SK-N-SH (cell line): ENCODE results near the gene NTNG1. TPM values are rescaled to one million over a fixed set of nuclear protein-coding genes. Genes with fewer than 3 reads are reported as not detected.

Source experiments
- CTCF ChIA-PET: fragments of 300-600, 350-600 bp; formaldehyde crosslinking; extraction: SDS; loops from one replicate; lab custom pipeline; 2021; lab: Yijun Ruan, JAX
- POLR2A ChIA-PET: fragments of 350-600 bp; sonication (Branson Sonifier 250); formaldehyde crosslinking; extraction: SDS; loops from one replicate; lab custom pipeline; 2020; ENCODE audit warnings: antibody characterized with exemption, inconsistent platforms; lab: Yijun Ruan, JAX
- DNase-seq: peaks from one replicate; pipeline ENCODE4 v3.0.0; 2012
- H2AFZ ChIP-seq: fragments of 200-600 bp; sonication (generic); 2 replicates; pipeline ENCODE4 v1.8.1; 2016; ENCODE audit warnings: antibody characterized with exemption, mild to moderate bottlenecking, low read depth
- H3F3A ChIP-seq: fragments of 200-600 bp; sonication (generic); replicated peaks from 2 replicates; pipeline ENCODE3; 2016; ENCODE audit warnings: antibody characterized with exemption, mild to moderate bottlenecking; ENCODE audit not compliant: insufficient read depth
- H3K27ac ChIP-seq, 2 experiments: fragments of 200-500 bp in 1 of 2; fragments of 200-600 bp in 1 of 2; sonication (Bioruptor generic) in 1 of 2; sonication (generic), shearing (Covaris generic) in 1 of 2; 2 replicates each; pipeline versions ENCODE4 v1.5.1 to v1.6.1; 2014 to 2016; ENCODE audit warnings: low read depth in 2 of 2, inconsistent platforms in 1 of 2, low read length in 1 of 2, mild to moderate bottlenecking in 1 of 2, mixed read lengths in 1 of 2
- H3K27me3 ChIP-seq: fragments of 200-600 bp; sonication (generic), shearing (Covaris generic); 2 replicates; pipeline ENCODE4 v1.6.1; 2016; ENCODE audit warnings: mixed run types; ENCODE audit not compliant: insufficient read depth
- H3K36me3 ChIP-seq, 2 experiments: fragments of 200-500 bp in 1 of 2; fragments of 200-600 bp in 1 of 2; sonication (Bioruptor generic) in 1 of 2; sonication (generic) in 1 of 2; replicated peaks in 1 of 2; 2 replicates each; pipeline versions ENCODE3 to v1.5.1; 2014 to 2016; ENCODE audit warnings: low read length in 1 of 2, mild to moderate bottlenecking in 1 of 2; ENCODE audit not compliant: insufficient read depth in 2 of 2, control insufficient read depth in 1 of 2
- H3K4me1 ChIP-seq, 2 experiments: fragments of 200-500 bp in 1 of 2; fragments of 200-600 bp in 1 of 2; sonication (Bioruptor generic) in 1 of 2; sonication (generic), shearing (Covaris generic) in 1 of 2; 2 replicates each; pipeline versions ENCODE4 v1.5.1 to v1.6.1; 2014 to 2016; ENCODE audit warnings: low read depth in 1 of 2, low read length in 1 of 2, mixed run types in 1 of 2; ENCODE audit not compliant: insufficient read depth in 2 of 2, control insufficient read depth in 1 of 2
- H3K4me2 ChIP-seq: fragments of 200-600 bp; sonication (generic), shearing (Covaris generic); 2 replicates; pipeline ENCODE4 v1.6.1; 2017; ENCODE audit warnings: mixed run types
- H3K4me3 ChIP-seq, 2 experiments: fragments of 200-500 bp in 1 of 2; fragments of 200-600 bp in 1 of 2; sonication (Bioruptor generic) in 1 of 2; sonication (generic), shearing (Covaris generic) in 1 of 2; 2 replicates each; pipeline versions ENCODE4 v1.5.1 to v1.8.1; 2014 to 2016; ENCODE audit warnings: low read depth in 2 of 2, inconsistent platforms in 1 of 2, low read length in 1 of 2, mild to moderate bottlenecking in 1 of 2, mixed read lengths in 1 of 2, moderate library complexity in 1 of 2
- H3K79me2 ChIP-seq: fragments of 200-600 bp; sonication (generic); 2 replicates; pipeline ENCODE4 v1.8.1; 2017; ENCODE audit warnings: mild to moderate bottlenecking; ENCODE audit not compliant: insufficient read depth
- H3K9ac ChIP-seq: fragments of 200-600 bp; sonication (generic); 2 replicates; pipeline ENCODE4 v1.6.1; 2017; ENCODE audit warnings: mixed run types
- H3K9me2 ChIP-seq: fragments of 200-600 bp; sonication (generic); 2 replicates; pipeline ENCODE4 v1.6.1; 2017; ENCODE audit warnings: mixed run types
- H3K9me3 ChIP-seq: fragments of 200-600 bp; sonication (generic); 2 replicates; pipeline ENCODE4 v1.6.1; 2017; ENCODE audit warnings: mixed run types, mild to moderate bottlenecking, moderate library complexity
- H4K20me1 ChIP-seq: fragments of 200-600 bp; sonication (generic); 2 replicates; pipeline ENCODE4 v1.6.1; 2017; ENCODE audit warnings: mild to moderate bottlenecking, mixed run types; ENCODE audit not compliant: insufficient read depth
- ELF1 ChIP-seq: IDR thresholded peaks from 2 replicates; pipeline ENCODE4 v1.4.0; 2012
- EP300 ChIP-seq, 2 experiments: IDR thresholded peaks; 2 replicates each; pipeline versions ENCODE4 v1.4.0 to v1.6.1; 2012; ENCODE audit warnings: borderline replicate concordance in 1 of 2, low read depth in 1 of 2, low read length in 1 of 2
- FOSL2 ChIP-seq: IDR thresholded peaks from 2 replicates; pipeline ENCODE4 v1.4.0; 2012; ENCODE audit warnings: low read depth, mild to moderate bottlenecking, moderate library complexity, borderline replicate concordance
- IRF3 ChIP-seq: fragments of 150-350 bp; IDR thresholded peaks from 2 replicates; pipeline ENCODE4 v1.6.1; 2016; ENCODE audit warnings: mild to moderate bottlenecking, low read depth, low read length
- JUND ChIP-seq: IDR thresholded peaks from 2 replicates; pipeline ENCODE4 v1.4.0; 2012
- MAX ChIP-seq: IDR thresholded peaks from 2 replicates; pipeline ENCODE4 v1.4.0; 2012; ENCODE audit warnings: low read depth
- MEF2A ChIP-seq: IDR thresholded peaks from 2 replicates; pipeline ENCODE4 v1.4.0; 2012; ENCODE audit warnings: low read depth, borderline replicate concordance
- MXI1 ChIP-seq: IDR thresholded peaks from 2 replicates; pipeline ENCODE4 v1.6.1; 2012; ENCODE audit warnings: mild to moderate bottlenecking, low read depth, low read length, improper control_type of control experiment
- NFIC ChIP-seq: IDR thresholded peaks from 2 replicates; pipeline ENCODE4 v1.4.0; 2012; ENCODE audit warnings: borderline replicate concordance
- NRF1 ChIP-seq: IDR thresholded peaks from 2 replicates; pipeline ENCODE4 v1.6.1; 2012; ENCODE audit warnings: low read depth, mild to moderate bottlenecking, low read length
- POLR2AphosphoS5 ChIP-seq: IDR thresholded peaks from 2 replicates; pipeline ENCODE4 v1.6.1; 2012; ENCODE audit warnings: low read depth, low read length
- RAD21 ChIP-seq: IDR thresholded peaks from 2 replicates; pipeline ENCODE4 v1.6.1; 2012; ENCODE audit warnings: mild to moderate bottlenecking, low read length
- RCOR1 ChIP-seq: fragments of 150-350 bp; IDR thresholded peaks from 2 replicates; pipeline ENCODE4 v1.6.1; 2017; ENCODE audit warnings: antibody characterized with exemption, low read length
- REST ChIP-seq: IDR thresholded peaks from 2 replicates; pipeline ENCODE4 v1.6.1; 2012; ENCODE audit warnings: mild to moderate bottlenecking, low read depth, low read length, moderate library complexity
- RFX5 ChIP-seq: IDR thresholded peaks from 2 replicates; pipeline ENCODE4 v1.6.1; 2012; ENCODE audit warnings: mild to moderate bottlenecking, improper control_type of control experiment, low read length
- SIN3A ChIP-seq: IDR thresholded peaks from 2 replicates; pipeline ENCODE4 v1.6.1; 2012; ENCODE audit warnings: low read depth, mild to moderate bottlenecking, low read length, moderate library complexity, borderline replicate concordance
- TCF12 ChIP-seq: IDR thresholded peaks from 2 replicates; pipeline ENCODE4 v1.4.0; 2012
- USF1 ChIP-seq: IDR thresholded peaks from 2 replicates; pipeline ENCODE4 v1.4.0; 2012; ENCODE audit warnings: low read depth, borderline replicate concordance
- USF2 ChIP-seq: fragments of 150-350 bp; IDR thresholded peaks from 2 replicates; pipeline ENCODE4 v1.6.1; 2017; ENCODE audit warnings: antibody characterized with exemption, low read length, low read depth, borderline replicate concordance
- WGBS: methylation state at CpG from one replicate; pipeline ENCODE4 v1.1.6; 2017; ENCODE audit warnings: low lambda C conversion rate; 5-methylcytosine and 5-hydroxymethylcytosine counted together
- polyA plus RNA-seq, 3 experiments: library from polyadenylated mRNA; depleted of rRNA; stranded (reverse); fragments of >200 nt; gene quantifications; 2 replicates each; pipeline ENCODE4 v1.2.3, GENCODE V29; 2012

The NTNG1 gene
- polyA plus RNA-seq, 1 of the 3 experiments (the other 2 are of a cell fraction): 0.03 TPM

- Histone ChIP-seq H4K20me1 (no peaks in the 10 kb centered on the region), H3K4me2 (no peak overlapping the region), H3K9me3 (no peaks in the 10 kb centered on the region), H3K4me3 (no peak overlapping the region), H3K27ac (no peak overlapping the region), H3K9ac (no peak overlapping the region), H3F3A (no peaks in the 10 kb centered on the region), H3K79me2 (no peaks in the 10 kb centered on the region), H2AFZ (no peak overlapping the region), H3K9me2 (no peaks in the 10 kb centered on the region; the same call in 1 of the 2 replicates), H3K4me1 (no peaks in the 10 kb centered on the region), H3K27me3 (no peaks in the 10 kb centered on the region), H3K36me3 (no peaks in the 10 kb centered on the region)
- TF ChIP-seq ELF1 (no peak), NRF1 (no peak), POLR2AphosphoS5 (no peak), USF1 (no peak), USF2 (no peak), SIN3A (no peak), MEF2A (no peak), EP300 (IDR thresholded peaks at IDR 0.05; ENCODE audit: borderline replicate concordance in 1 of 2, low read depth in 1 of 2, low read length in 1 of 2) (no peak), RFX5 (no peak), TCF12 (no peak)
- POLR2A ChIA-PET: no interaction called here
- no peak for DNase-seq
- 71% methylated on average over 4 of the region's 4 CpGs for WGBS
- CTCF ChIA-PET: interaction anchor here (1.6 to 2.4 kb wide), 2 partner anchors 15 to 114 kb away, joined by 4 to 11 read pairs; no protein-coding TSS in a partner anchor
These were observed 274.4 kb downstream of the NTNG1 start for GRCh38 chr1:107415241-107415640.

- Histone ChIP-seq H3K9me2 (no peaks in the 10 kb centered on the region), H3K27ac (no peak overlapping the region), H3K9ac (no peak overlapping the region), H3K4me3 (no peak overlapping the region), H3K4me1 (no peaks in the 10 kb centered on the region), H3K27me3 (no peaks in the 10 kb centered on the region), H3K79me2 (no peaks in the 10 kb centered on the region), H4K20me1 (no peaks in the 10 kb centered on the region), H3K36me3 (no peaks in the 10 kb centered on the region), H3F3A (no peaks in the 10 kb centered on the region), H3K9me3 (no peaks in the 10 kb centered on the region), H2AFZ (no peak overlapping the region), H3K4me2 (no peak overlapping the region)
- POLR2A ChIA-PET: no interaction called here
- no peak for DNase-seq
- WGBS: 26% methylated on average over 2 of the region's 2 CpGs
- CTCF ChIA-PET: no interaction called here
- TF ChIP-seq MAX (no peak), NRF1 (no peak), JUND (no peak), RAD21 (no peak), RCOR1 (no peak), MXI1 (no peak), REST (no peak), FOSL2 (no peak), IRF3 (no peak), NFIC (no peak)
These were observed 278.2 kb downstream of the NTNG1 start for GRCh38 chr1:107419003-107419402.
